GM18861 (cell line): ENCODE data around the gene PRDM13.
"Not testable (repeated sequence)": the region's sequence is repeated elsewhere in the genome, so short reads cannot be mapped to it uniquely, and the experiment has no call there.

Source experiments
- ATAC-seq: cut with Tn5 transposase; IDR thresholded peaks from one replicate; pipeline ENCODE4 v1.9.1; 2021; ENCODE audit not compliant: unreplicated experiment

Gene PRDM13

GRCh38 chr6:99622044-99622443 is 15.4 kb downstream of the PRDM13 start:
- ATAC-seq: not testable (repeated sequence)

GRCh38 chr6:99629293-99629692 is 22.7 kb downstream of the PRDM13 start:
- no peak for ATAC-seq

GRCh38 chr6:99637629-99638028 is 31.0 kb downstream of the PRDM13 start:
- no peak for ATAC-seq

- not testable (repeated sequence) for ATAC-seq
Measured at GRCh38 chr6:99638358-99638757, 31.7 kb downstream of the PRDM13 start.

DNA sequence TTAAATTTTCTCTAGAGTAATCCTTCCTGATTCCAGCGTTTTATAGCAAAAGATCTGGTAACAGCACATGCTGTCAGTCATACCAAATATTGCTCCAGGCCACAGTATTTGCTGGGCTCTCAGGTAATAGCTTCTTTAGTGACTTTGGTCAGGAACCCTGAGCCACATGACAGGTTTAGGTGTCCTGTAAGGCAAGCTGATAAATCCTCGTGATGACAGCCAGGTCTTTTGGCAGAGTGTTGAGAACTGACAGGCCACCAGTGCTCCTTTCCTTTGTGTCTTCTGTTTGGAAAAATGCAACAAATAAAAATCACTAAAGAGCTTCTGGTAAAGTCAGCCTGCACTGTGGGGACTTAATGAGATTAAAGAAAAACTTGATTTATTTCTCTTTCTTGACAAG is 34.6 kb downstream of the PRDM13 start:
- no peak for ATAC-seq

DNA sequence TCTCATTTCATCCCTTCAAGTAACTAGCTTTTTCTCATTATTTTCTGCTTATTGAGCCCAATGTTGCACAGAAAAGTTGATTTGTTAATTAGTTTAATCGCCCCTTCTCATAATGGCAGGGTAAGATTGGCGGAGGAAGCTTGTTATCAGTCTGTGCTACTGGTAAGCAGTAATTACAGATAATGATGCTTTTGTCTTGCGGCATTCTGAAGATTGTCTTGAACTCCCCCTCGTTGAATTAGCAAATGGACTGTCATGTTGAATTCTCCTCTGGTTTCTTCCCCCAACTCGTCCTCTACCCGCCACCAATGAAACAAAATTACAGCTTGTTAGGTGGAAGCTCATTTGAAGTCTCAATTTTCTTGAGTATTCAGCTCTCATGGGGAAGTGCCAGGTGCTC is 39.4 kb downstream of the PRDM13 start:
- ATAC-seq: no peak

DNA sequence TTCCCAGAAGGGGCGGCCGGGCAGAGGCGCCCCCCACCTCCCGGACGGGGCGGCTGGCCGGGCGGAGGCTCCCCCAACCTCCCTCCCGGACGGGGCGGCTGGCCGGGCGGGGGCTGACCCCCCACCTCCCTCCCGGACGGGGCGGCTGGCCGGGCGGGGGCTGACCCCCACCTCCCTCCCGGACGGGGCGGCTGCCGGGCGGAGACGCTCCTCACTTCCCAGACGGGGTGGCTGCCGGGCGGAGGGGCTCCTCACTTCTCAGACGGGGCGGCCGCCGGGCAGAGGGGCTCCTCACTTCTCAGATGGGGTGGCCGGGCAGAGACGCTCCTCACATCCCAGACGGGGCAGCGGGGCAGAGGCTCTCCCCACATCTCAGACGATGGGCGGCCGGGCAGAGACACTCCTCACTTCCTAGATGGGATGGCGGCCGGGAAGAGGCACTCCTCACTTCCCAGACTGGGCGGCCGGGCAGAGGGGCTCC is 43.5 kb downstream of the PRDM13 start:
- ATAC-seq: not testable (repeated sequence)

GRCh38 chr6:99660206-99660605 is 53.6 kb downstream of the PRDM13 start:
- ATAC-seq: no peak

GRCh38 chr6:99661870-99662269 is 55.2 kb downstream of the PRDM13 start:
- no peak for ATAC-seq

DNA sequence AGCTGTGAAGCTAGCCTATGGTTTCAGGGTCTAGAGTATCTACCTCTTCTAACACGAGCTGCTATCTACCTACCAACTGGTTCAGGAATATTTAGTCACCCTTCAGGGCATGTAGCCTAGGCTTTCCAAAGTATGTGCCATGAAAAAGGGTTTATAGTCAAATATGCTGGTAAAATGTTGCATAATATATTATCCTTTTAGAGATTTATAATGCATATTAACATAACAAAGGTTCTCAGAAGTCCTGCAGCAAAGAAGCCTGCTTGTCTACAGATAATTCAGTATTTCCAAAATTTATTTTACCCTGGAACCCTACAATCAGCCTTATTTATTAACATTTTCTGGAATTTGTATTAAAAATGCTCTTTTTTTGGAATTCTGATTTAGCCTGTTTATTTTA is 56.0 kb downstream of the PRDM13 start:
- no peak for ATAC-seq
